Kidney (tissue), 14 donors: Measurements from ENCODE around the gene OGFOD1. TPM values are rescaled to one million over a fixed set of nuclear protein-coding genes. Genes with fewer than 3 reads are reported as not detected.

ENCODE experiments used
- DNase-seq, 5 donors: peaks; one replicate each; pipeline ENCODE4 v3.0.0-alpha.2; 2013 to 2020
- FAIRE-seq: peaks from 2 replicates; lab custom pipeline; 2012; peaks lifted over from hg19 to GRCh38; lab: Jason Lieb, UNC
- H3K27ac ChIP-seq, 2 donors: one replicate each; pipeline ENCODE4 v1.7.0; 2013; ENCODE audit warnings: low read depth in 2 of 2, low read length in 2 of 2, inconsistent platforms in 1 of 2
- H3K27me3 ChIP-seq: one replicate; pipeline ENCODE4 v1.7.1; 2013; ENCODE audit warnings: low read length, inconsistent platforms; ENCODE audit not compliant: control insufficient read depth, insufficient read depth
- H3K36me3 ChIP-seq, 3 donors: one replicate each; pipeline versions ENCODE4 v1.7.0 to v1.7.1; 2013; ENCODE audit warnings: low read length in 3 of 3, control low read depth in 1 of 3, inconsistent platforms in 1 of 3; ENCODE audit not compliant: insufficient read depth in 3 of 3, control insufficient read depth in 2 of 3
- H3K4me1 ChIP-seq, 3 donors: one replicate each; pipeline versions ENCODE4 v1.7.0 to v1.7.1; 2013; ENCODE audit warnings: low read length in 3 of 3, inconsistent platforms in 1 of 3, low read depth in 1 of 3; ENCODE audit not compliant: control insufficient read depth in 2 of 3, insufficient read depth in 2 of 3
- H3K4me3 ChIP-seq, 3 donors: one replicate each; pipeline versions ENCODE4 v1.7.0 to v1.8.1; 2013; ENCODE audit warnings: low read length in 3 of 3, control low read depth in 1 of 3, inconsistent platforms in 1 of 3
- H3K9ac ChIP-seq, 3 donors: one replicate each; pipeline versions ENCODE4 v1.7.0 to v1.7.1; 2013; ENCODE audit warnings: low read length in 3 of 3, control low read depth in 1 of 3, inconsistent platforms in 1 of 3
- H3K9me3 ChIP-seq, 3 donors: one replicate each; pipeline versions ENCODE4 v1.7.0 to v1.7.1; 2013; ENCODE audit warnings: low read length in 3 of 3, control low read depth in 1 of 3, inconsistent platforms in 1 of 3; ENCODE audit not compliant: control insufficient read depth in 2 of 3, insufficient read depth in 1 of 3
- CTCF ChIP-seq: IDR thresholded peaks from 3 replicates; pipeline ENCODE4 v1.5.1; 2012; ENCODE audit warnings: mild to moderate bottlenecking, moderate library complexity, borderline replicate concordance; ENCODE audit not compliant: insufficient read depth; ENCODE audit errors: extremely low read depth
- intact Hi-C: fragments of 100-400 bp; cut with DNase I; formaldehyde crosslinking; loops from one replicate; pipeline ENCODE4 v1.11.1; 2022
- polyA plus RNA-seq: library from polyadenylated mRNA; stranded (reverse); fragments of 350-450 nt; fragmentation: Illumina TruSeq; extraction: RNeasy Lipid Tissue Mini Kit (QIAGEN cat#74804); gene quantifications from one replicate; pipeline ENCODE4 v1.2.3, GENCODE V29; 2014; ENCODE audit warnings: low read depth, low replicate concordance; ENCODE audit not compliant: insufficient read depth
- total RNA-seq: library from RNA; stranded (reverse); fragmentation: NEBNext Ultra II Directional; extraction: Animal tissue kit (Norgen Biotek cat#: 25700); gene quantifications from one replicate; pipeline ENCODE4 v1.2.1, GENCODE V29; 2021
- donor health status: control.
- donor health status: control.
- donor health status: control.
- donor health status: control.
- donor health status: control.
- donor health status: DM: yes; HTN: yes; CAD: no.
- donor health status: Normal renal cell carcinoma (clear cell type).

Gene OGFOD1
- total and polyA plus RNA-seq, 2 donors from 2014 or later = 16.1 to 39.4 TPM

GRCh38 chr16:56478281-56479049 is 27.1 kb downstream of the OGFOD1 start:
- no peak for FAIRE-seq
- peaks cover 6 to 51% (median 32%) of the 10 kb centered on the region in 3 donors for H3K36me3 ChIP-seq
- intact Hi-C loops = no loop called here

GRCh38 chr16:56479469-56479868 is 28.1 kb downstream of the OGFOD1 start:
- Histone ChIP-seq H3K36me3 (peaks cover 6 to 53% (median 32%) of the 10 kb centered on the region in 3 donors), H3K4me1 (no peaks in the 10 kb centered on the region), H3K27ac (no peak overlapping the region), H3K9me3 (no peaks in the 10 kb centered on the region), H3K9ac (no peak overlapping the region), H3K4me3 (no peak overlapping the region), H3K27me3 (no peaks in the 10 kb centered on the region)
- DNase-seq (no peak), FAIRE-seq (no peak)
- intact Hi-C loops = no loop called here
- no peak for TF ChIP-seq CTCF

More at GRCh38 chr16:56478281-56479049, 27.1 kb downstream of the OGFOD1 start:
- Histone ChIP-seq H3K27ac (no peak overlapping the region), H3K27me3 (no peaks in the 10 kb centered on the region), H3K4me3 (no peak overlapping the region), H3K9ac (no peak overlapping the region), H3K4me1 (no peaks in the 10 kb centered on the region), H3K9me3 (no peaks in the 10 kb centered on the region)
- DNase-seq = no peak
- no peak for TF ChIP-seq CTCF

GRCh38 chr16:56480776-56481467 is 29.6 kb downstream of the OGFOD1 start:
- Histone ChIP-seq H3K9ac (no peak overlapping the region), H3K27me3 (no peaks in the 10 kb centered on the region), H3K27ac (no peak overlapping the region), H3K4me1 (no peaks in the 10 kb centered on the region), H3K4me3 (no peak overlapping the region), H3K36me3 (peaks cover 6 to 56% (median 28%) of the 10 kb centered on the region in 3 donors), H3K9me3 (no peaks in the 10 kb centered on the region)
- FAIRE-seq (no peak), DNase-seq (no peak)
- intact Hi-C loops = no loop called here
- TF ChIP-seq CTCF = no peak
